ENCODE measurements around the gene MAP3K20.

DNA sequence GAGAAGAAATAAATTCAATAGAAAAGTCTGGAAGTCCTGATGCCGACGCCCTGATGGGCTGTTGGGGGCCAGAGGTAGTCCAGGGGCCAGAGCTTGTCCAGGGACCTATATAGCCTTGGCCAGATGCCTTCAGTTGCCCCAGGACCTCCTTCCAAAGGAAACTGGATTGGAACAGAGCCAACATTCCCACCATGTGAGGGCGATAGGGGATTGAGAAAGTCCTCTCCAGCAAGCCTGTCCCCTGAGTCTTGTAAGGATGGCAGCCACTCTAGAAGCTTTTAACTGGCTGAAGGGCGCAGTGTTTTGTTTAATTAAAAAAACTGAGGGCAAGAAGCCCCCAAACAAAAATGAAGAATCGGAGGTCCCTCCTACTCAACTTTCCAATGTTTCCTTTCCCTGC, 224.1 kb downstream of the MAP3K20 start:
- TF ChIP-seq, protein P1, sequence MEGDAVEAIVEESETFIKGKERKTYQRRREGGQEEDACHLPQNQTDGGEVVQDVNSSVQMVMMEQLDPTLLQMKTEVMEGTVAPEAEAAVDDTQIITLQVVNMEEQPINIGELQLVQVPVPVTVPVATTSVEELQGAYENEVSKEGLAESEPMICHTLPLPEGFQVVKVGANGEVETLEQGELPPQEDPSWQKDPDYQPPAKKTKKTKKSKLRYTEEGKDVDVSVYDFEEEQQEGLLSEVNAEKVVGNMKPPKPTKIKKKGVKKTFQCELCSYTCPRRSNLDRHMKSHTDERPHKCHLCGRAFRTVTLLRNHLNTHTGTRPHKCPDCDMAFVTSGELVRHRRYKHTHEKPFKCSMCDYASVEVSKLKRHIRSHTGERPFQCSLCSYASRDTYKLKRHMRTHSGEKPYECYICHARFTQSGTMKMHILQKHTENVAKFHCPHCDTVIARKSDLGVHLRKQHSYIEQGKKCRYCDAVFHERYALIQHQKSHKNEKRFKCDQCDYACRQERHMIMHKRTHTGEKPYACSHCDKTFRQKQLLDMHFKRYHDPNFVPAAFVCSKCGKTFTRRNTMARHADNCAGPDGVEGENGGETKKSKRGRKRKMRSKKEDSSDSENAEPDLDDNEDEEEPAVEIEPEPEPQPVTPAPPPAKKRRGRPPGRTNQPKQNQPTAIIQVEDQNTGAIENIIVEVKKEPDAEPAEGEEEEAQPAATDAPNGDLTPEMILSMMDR (conservative IDR thresholded peaks at IDR 0.05; ENCODE audit: low read depth, low read length): no peak
- TF ChIP-seq CEBPB (IDR thresholded peaks at IDR 0.05; ENCODE audit: low read depth, low read length): no peak
- no peak for TF ChIP-seq FOS (IDR thresholded peaks at IDR 0.05; ENCODE audit: low read depth, low read length)
- TF ChIP-seq RFX5 (IDR thresholded peaks at IDR 0.05; ENCODE audit: low read depth, low read length): no peak
- TF ChIP-seq POLR2A (IDR thresholded peaks at IDR 0.05; ENCODE audit: low read depth, low read length): no peak
- no peak for TF ChIP-seq RAD21 (IDR thresholded peaks at IDR 0.05; ENCODE audit: low read length)
- no peak for TF ChIP-seq MAFK (IDR thresholded peaks at IDR 0.05; ENCODE audit: low read depth, low read length)
- no peak for TF ChIP-seq CHD1 (IDR thresholded peaks at IDR 0.05; ENCODE audit: low read depth, low read length)
- no peak for TF ChIP-seq BHLHE40 (IDR thresholded peaks at IDR 0.05; ENCODE audit: low read depth, low read length)
